GM23248 (cell line): Measurements from ENCODE around the gene TRIM26.

Experiments used
- EZH2 ChIP-seq: fragments of 200-600 bp; sonication (generic); IDR thresholded peaks from 2 replicates; pipeline ENCODE4 v1.6.1; 2018; ENCODE audit warnings: antibody characterized with exemption, mild to moderate bottlenecking; ENCODE audit not compliant: insufficient read depth, poor library complexity, severe bottlenecking
- EZH2phosphoT487 ChIP-seq: fragments of 200-600 bp; sonication (generic); IDR thresholded peaks from 2 replicates; pipeline ENCODE4 v1.6.1; 2018; ENCODE audit warnings: antibody characterized with exemption, moderate library complexity, mild to moderate bottlenecking, low read depth; ENCODE audit not compliant: insufficient read depth

DNA sequence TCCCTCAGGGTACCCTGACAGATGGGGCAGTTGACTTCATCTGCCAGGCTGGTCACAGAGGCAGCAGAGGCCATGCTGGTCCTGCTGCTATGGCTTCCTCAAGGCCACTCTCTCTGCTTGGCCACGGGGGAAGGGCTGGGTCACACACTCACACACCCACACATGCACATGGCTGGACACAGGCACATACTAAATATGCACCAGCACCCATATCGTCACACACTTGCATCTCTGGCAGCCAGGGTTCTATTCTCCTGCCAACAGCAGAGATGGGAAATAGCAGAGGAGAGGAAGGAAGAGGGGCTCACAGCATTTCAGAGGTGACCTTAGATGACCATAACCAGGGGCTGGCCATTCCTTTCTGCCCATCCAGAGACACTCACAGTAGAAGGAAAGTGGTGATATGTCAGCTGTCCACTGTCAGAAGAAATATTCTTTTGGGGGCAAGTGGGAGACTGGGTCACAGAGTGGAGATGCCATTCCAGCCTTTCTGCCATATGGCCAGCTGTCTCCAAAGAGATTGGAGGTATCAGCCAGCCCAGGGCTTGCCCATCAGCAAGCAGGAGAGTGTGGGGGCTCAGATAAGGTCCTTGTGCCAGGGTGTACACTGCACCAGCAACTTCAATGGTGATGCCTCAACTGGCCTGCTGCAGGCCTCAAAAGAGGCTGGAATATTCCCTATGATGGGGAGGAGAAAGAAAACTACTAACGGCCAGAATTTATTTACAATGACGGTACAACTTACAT, 52.2 kb downstream of the TRIM26 start, which contains the start of gene TRIM10:
- TF ChIP-seq EZH2, result no peak
- no peak for TF ChIP-seq EZH2phosphoT487
